Measurements from ENCODE around the gene PRDM15. TPM values are rescaled to one million over a fixed set of nuclear protein-coding genes. Genes with fewer than 3 reads are reported as not detected.

Gene PRDM15
- total and polyA plus RNA-seq, 3 experiments from 2014 or later = 2.2 to 13.1 (median 12.0) TPM

DNA sequence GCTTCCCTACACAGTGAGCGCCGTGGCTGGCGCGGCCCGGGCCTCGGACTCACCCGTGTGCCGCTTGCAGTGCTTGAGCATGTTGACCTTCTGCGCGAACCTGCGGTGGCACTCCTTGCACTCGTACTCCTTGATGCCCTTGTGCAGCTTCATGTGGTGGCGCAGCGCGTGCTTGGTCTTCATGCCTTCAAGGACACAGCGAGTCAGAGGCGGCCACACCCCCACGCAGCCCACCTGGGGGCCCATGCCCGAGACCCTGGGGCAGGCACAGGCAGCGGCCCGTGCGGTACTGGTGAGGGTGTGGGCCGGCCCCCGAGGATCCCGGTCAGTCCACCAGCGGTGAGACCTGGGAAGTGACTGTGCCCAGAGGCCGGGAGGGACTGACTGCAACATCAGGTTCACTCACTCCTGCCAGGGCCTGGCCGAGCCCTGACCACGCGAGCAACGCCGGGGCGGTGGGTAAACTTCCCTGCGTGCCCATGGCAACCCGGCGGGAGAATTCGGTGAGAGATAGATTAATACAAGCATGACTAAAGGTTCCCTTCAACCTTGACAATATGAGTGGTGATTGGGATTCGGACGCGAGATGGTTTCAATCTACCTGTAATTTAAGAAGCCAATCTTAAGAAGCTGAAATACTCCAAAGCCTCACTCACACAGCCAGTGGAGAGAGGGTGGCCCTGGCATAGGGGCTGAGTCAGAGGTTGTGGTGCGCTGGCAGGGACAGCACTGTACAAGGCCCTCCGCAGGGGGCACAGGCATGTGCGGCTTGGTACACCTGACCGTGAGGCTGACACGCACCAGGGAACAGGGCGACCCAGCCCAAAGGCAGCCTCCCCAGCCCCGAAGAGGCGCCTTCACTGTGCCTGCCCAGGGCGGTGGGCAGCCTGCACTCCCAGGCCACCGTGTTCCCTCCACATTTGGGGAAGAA is 63.2 kb downstream of the PRDM15 start:
- Histone ChIP-seq H3K9me3 (ENCODE audit: low read length) (no peaks in the 10 kb centered on the region), H3K27me3 (ENCODE audit: insufficient read depth, low read length, poor library complexity, severe bottlenecking) (no peaks in the 10 kb centered on the region), H3K4me3 (ENCODE audit: low read length) (no peak overlapping the region), H3K27ac (ENCODE audit: low read depth, low read length) (no peak overlapping the region), H3K4me1 (ENCODE audit: insufficient read depth, low read length) (no peaks in the 10 kb centered on the region), H3K36me3 (ENCODE audit: insufficient read depth, low read length) (no peaks in the 10 kb centered on the region)
- Mint-ChIP-seq H3K27me3 (no peaks in the 10 kb centered on the region), H3K4me1 (peaks cover 0 to 7% (median 3%) of the 10 kb centered on the region in 3 donors), H3K9me3 (no peaks in the 10 kb centered on the region), H3K4me3 (no peak overlapping the region), H3K36me3 (peaks cover 0 to 59% (median 10%) of the 10 kb centered on the region in 3 donors), H3K27ac (no peak overlapping the region)
- ChIA-PET POLR2A (interaction anchor here (1.5 kb wide), 1 partner anchor 301 kb away, joined by 5 read pairs; no protein-coding TSS in a partner anchor), CTCF (interaction anchor here (1.0 to 4.2 kb wide), 13 partner anchors 10 to 532 kb away, joined by 3 to 42 read pairs (median 5); no protein-coding TSS in a partner anchor)
- no peak for DNase-seq

GRCh38 chr21:41813226-41813625 is 65.9 kb downstream of the PRDM15 start:
- ChIA-PET CTCF (no interaction called here), POLR2A (no interaction called here)
- peaks cover 0 to 7% (median 3%) of the 10 kb centered on the region in 3 donors for H3K4me1 Mint-ChIP-seq
- Histone ChIP-seq H3K27ac (ENCODE audit: low read depth, low read length) (no peak overlapping the region), H3K4me1 (ENCODE audit: insufficient read depth, low read length) (no peaks in the 10 kb centered on the region), H3K27me3 (ENCODE audit: insufficient read depth, low read length, poor library complexity, severe bottlenecking) (no peaks in the 10 kb centered on the region), H3K9me3 (ENCODE audit: low read length) (no peaks in the 10 kb centered on the region), H3K36me3 (ENCODE audit: insufficient read depth, low read length) (peaks cover 6% of the 10 kb centered on the region), H3K4me3 (ENCODE audit: low read length) (no peak overlapping the region)
- no peaks in the 10 kb centered on the region for H3K9me3 Mint-ChIP-seq
- H3K36me3 Mint-ChIP-seq = peaks cover 0 to 64% (median 16%) of the 10 kb centered on the region in 3 donors
- DNase-seq = no peak
- no peaks in the 10 kb centered on the region for H3K27me3 Mint-ChIP-seq
- no peak overlapping the region for H3K27ac Mint-ChIP-seq
- no peak overlapping the region for H3K4me3 Mint-ChIP-seq

DNA sequence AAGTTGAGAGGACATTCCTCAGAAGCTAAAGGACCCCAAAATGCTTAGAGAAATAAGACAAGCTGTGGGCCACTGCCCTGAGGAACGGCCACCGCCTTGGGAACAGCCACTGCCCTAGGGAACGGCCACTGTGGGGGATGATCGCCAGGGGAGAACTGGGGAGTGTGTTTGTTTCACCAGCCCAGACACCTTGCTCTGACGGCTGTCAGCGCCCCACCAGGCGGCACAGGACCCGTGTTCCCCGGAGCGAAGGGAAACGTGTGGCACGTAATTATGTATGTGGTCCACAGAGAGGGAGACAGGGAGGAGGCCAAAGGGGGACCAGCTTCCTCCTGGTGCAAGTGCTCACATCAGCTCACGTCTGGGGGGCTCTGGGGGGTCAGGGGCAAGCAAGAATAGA is 66.5 kb downstream of the PRDM15 start:
- no peak overlapping the region for H3K4me3 ChIP-seq (ENCODE audit: low read length)
- H3K27ac ChIP-seq (ENCODE audit: low read depth, low read length) = no peak overlapping the region
- Mint-ChIP-seq H3K27me3 (no peaks in the 10 kb centered on the region), H3K4me3 (no peak overlapping the region), H3K27ac (peak overlapping the region in 1 of 8 donors; percentile 61), H3K4me1 (peaks cover 0 to 7% (median 3%) of the 10 kb centered on the region in 3 donors), H3K9me3 (no peaks in the 10 kb centered on the region), H3K36me3 (peaks cover 2 to 66% (median 19%) of the 10 kb centered on the region in 3 donors)
- H3K27me3 ChIP-seq (ENCODE audit: insufficient read depth, low read length, poor library complexity, severe bottlenecking) = no peaks in the 10 kb centered on the region
- no peaks in the 10 kb centered on the region for H3K9me3 ChIP-seq (ENCODE audit: low read length)
- no peaks in the 10 kb centered on the region for H3K4me1 ChIP-seq (ENCODE audit: insufficient read depth, low read length)
- peaks cover 6% of the 10 kb centered on the region for H3K36me3 ChIP-seq (ENCODE audit: insufficient read depth, low read length)
- POLR2A ChIA-PET = no interaction called here
- DNase-seq = no peak
- CTCF ChIA-PET = no interaction called here

DNA sequence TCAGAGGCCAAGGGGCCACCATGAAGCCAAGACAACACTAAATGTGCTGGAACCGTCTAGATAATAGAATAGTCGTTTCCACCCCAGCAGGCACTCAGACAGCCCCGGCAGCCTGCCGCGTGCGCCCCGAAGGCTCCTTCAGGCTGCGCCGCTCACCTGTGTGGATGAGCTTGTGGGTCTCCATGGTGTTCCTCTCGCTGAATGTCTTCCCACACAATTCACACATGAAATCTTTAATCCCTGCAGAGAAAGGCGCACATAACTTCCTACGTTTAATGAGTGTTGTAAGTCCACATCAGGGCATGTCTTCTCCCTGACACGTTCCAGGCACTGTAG is 68.6 kb downstream of the PRDM15 start:
- Histone ChIP-seq H3K27me3 (ENCODE audit: insufficient read depth, low read length, poor library complexity, severe bottlenecking) (no peaks in the 10 kb centered on the region), H3K9me3 (ENCODE audit: low read length) (no peaks in the 10 kb centered on the region), H3K4me1 (ENCODE audit: insufficient read depth, low read length) (no peaks in the 10 kb centered on the region), H3K27ac (ENCODE audit: low read depth, low read length) (no peak overlapping the region), H3K4me3 (ENCODE audit: low read length) (no peak overlapping the region), H3K36me3 (ENCODE audit: insufficient read depth, low read length) (peaks cover 6% of the 10 kb centered on the region)
- peaks cover 0 to 3% (median 0%) of the 10 kb centered on the region in 5 donors for H3K9me3 Mint-ChIP-seq
- peaks cover 7 to 62% (median 22%) of the 10 kb centered on the region in 3 donors for H3K36me3 Mint-ChIP-seq
- no peak overlapping the region for H3K4me3 Mint-ChIP-seq
- peaks cover 0 to 7% (median 2%) of the 10 kb centered on the region in 3 donors for H3K4me1 Mint-ChIP-seq
- DNase-seq = no peak
- POLR2A ChIA-PET = no interaction called here
- CTCF ChIA-PET = interaction anchor here (1.5 to 1.9 kb wide), 2 partner anchors 297 to 307 kb away, joined by 5 to 7 read pairs; no protein-coding TSS in a partner anchor
- no peak overlapping the region for H3K27ac Mint-ChIP-seq
- H3K27me3 Mint-ChIP-seq = no peaks in the 10 kb centered on the region

DNA sequence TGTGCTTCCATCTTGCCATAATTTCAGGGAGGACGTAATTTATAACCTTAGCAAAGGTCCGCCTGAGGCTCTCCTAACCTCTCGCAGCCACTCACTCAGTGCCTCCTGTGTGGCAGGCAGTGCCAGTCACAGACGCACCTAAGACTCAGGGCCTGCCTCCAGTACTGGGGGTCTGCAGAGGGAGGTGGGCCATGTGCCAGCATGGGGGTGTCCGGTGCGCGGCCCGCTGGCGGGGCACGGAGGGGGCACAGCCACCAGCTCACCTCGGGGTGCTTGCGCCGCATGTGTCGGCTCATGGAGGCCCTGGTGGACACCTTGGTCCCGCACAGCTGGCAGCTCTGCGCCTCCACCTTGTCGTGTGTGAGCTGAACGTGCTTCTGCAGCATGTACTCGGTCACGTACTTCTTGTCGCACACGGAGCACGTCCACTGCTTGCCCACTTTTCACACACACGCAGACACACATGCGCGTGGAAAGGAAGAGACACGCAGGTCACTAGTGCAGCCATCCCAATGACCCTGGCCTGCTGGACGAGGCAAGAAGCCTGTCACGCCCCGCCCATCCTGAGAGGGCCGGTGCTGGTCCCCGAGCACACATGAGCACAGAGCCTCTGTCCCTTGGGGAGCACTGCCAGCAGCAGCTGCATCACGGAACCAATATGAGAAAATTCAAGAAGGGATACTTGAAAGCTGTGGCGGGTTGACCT is 69.1 kb downstream of the PRDM15 start:
- POLR2A ChIA-PET = no interaction called here
- Histone ChIP-seq H3K9me3 (ENCODE audit: low read length) (no peaks in the 10 kb centered on the region), H3K4me1 (ENCODE audit: insufficient read depth, low read length) (no peaks in the 10 kb centered on the region), H3K27me3 (ENCODE audit: insufficient read depth, low read length, poor library complexity, severe bottlenecking) (no peaks in the 10 kb centered on the region), H3K27ac (ENCODE audit: low read depth, low read length) (no peak overlapping the region), H3K4me3 (ENCODE audit: low read length) (no peak overlapping the region), H3K36me3 (ENCODE audit: insufficient read depth, low read length) (peaks cover 6% of the 10 kb centered on the region)
- Mint-ChIP-seq H3K27me3 (no peaks in the 10 kb centered on the region), H3K9me3 (peaks cover 0 to 3% (median 0%) of the 10 kb centered on the region in 5 donors), H3K27ac (no peak overlapping the region), H3K36me3 (peaks cover 7 to 63% (median 21%) of the 10 kb centered on the region in 3 donors), H3K4me3 (no peak overlapping the region), H3K4me1 (peaks cover 0 to 7% (median 2%) of the 10 kb centered on the region in 3 donors)
- CTCF ChIA-PET = interaction anchor here (1.5 to 1.9 kb wide), 2 partner anchors 298 to 307 kb away, joined by 5 to 7 read pairs; no protein-coding TSS in a partner anchor
- DNase-seq = no peak

GRCh38 chr21:41808846-41809245 is 70.3 kb downstream of the PRDM15 start:
- POLR2A ChIA-PET = no interaction called here
- peaks cover 0 to 7% (median 2%) of the 10 kb centered on the region in 3 donors for H3K4me1 Mint-ChIP-seq
- no peak for DNase-seq
- no peak overlapping the region for H3K27ac ChIP-seq (ENCODE audit: low read depth, low read length)
- no peak overlapping the region for H3K4me3 Mint-ChIP-seq
- H3K9me3 ChIP-seq (ENCODE audit: low read length) = no peaks in the 10 kb centered on the region
- no peak overlapping the region for H3K4me3 ChIP-seq (ENCODE audit: low read length)
- H3K27ac Mint-ChIP-seq = no peak overlapping the region
- H3K36me3 ChIP-seq (ENCODE audit: insufficient read depth, low read length) = peaks cover 6% of the 10 kb centered on the region
- CTCF ChIA-PET = no interaction called here
- peaks cover 0 to 3% (median 0%) of the 10 kb centered on the region in 5 donors for H3K9me3 Mint-ChIP-seq
- H3K27me3 Mint-ChIP-seq = no peaks in the 10 kb centered on the region
- no peaks in the 10 kb centered on the region for H3K4me1 ChIP-seq (ENCODE audit: insufficient read depth, low read length)
- no peaks in the 10 kb centered on the region for H3K27me3 ChIP-seq (ENCODE audit: insufficient read depth, low read length, poor library complexity, severe bottlenecking)
- peaks cover 7 to 66% (median 19%) of the 10 kb centered on the region in 3 donors for H3K36me3 Mint-ChIP-seq

GRCh38 chr21:41808094-41808493 is 71.0 kb downstream of the PRDM15 start:
- H3K4me3 Mint-ChIP-seq = no peak overlapping the region
- H3K27ac Mint-ChIP-seq = no peak overlapping the region
- Histone ChIP-seq H3K4me3 (ENCODE audit: low read length) (no peak overlapping the region), H3K27me3 (ENCODE audit: insufficient read depth, low read length, poor library complexity, severe bottlenecking) (no peaks in the 10 kb centered on the region), H3K4me1 (ENCODE audit: insufficient read depth, low read length) (no peaks in the 10 kb centered on the region), H3K27ac (ENCODE audit: low read depth, low read length) (no peak overlapping the region), H3K36me3 (ENCODE audit: insufficient read depth, low read length) (peaks cover 6% of the 10 kb centered on the region), H3K9me3 (ENCODE audit: low read length) (no peaks in the 10 kb centered on the region)
- CTCF ChIA-PET = interaction anchor here (1.3 kb wide), 1 partner anchor 309 kb away, joined by 3 read pairs; no protein-coding TSS in a partner anchor
- peaks cover 7 to 65% (median 16%) of the 10 kb centered on the region in 3 donors for H3K36me3 Mint-ChIP-seq
- DNase-seq = no peak
- no peaks in the 10 kb centered on the region for H3K27me3 Mint-ChIP-seq
- POLR2A ChIA-PET = no interaction called here
- H3K4me1 Mint-ChIP-seq = peaks cover 0 to 7% (median 2%) of the 10 kb centered on the region in 3 donors
- H3K9me3 Mint-ChIP-seq = peaks cover 0 to 3% (median 0%) of the 10 kb centered on the region in 5 donors
